ENCODE measurements around the gene HRH1. TPM values are rescaled to one million over a fixed set of nuclear protein-coding genes. Genes with fewer than 3 reads are reported as not detected.

HRH1 gene
- total and polyA plus RNA-seq, 2 experiments from 2014 or later, result not detected

DNA sequence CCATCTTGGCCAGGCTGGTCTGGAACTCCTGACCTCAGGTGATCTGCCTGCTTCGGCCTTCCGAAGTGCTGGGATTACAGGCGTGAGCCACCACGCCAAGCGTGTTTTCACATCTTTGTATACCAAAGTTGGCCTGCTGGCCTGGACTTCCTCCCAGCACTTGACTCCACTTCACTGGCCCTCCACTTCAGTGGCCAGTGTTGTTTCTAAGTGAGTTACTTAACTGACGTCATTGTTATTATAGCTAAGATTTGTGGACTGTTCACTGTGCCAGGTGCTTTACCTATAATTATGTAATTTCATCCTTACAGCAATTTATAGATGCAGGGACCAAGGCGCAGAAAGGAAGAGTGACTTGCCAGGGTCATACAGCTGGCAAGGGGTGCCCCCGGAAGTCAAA lies 52.0 kb downstream of the HRH1 start (continued):
- no peak for TF ChIP-seq NANOG (IDR thresholded peaks at IDR 0.05; ENCODE audit: borderline replicate concordance)
- TF ChIP-seq POLR2AphosphoS5 (IDR thresholded peaks at IDR 0.05; ENCODE audit: low read depth), result no peak
- no peak for TF ChIP-seq ETS1 (IDR thresholded peaks at IDR 0.05)
- no peak for TF ChIP-seq STAT1 (IDR thresholded peaks at IDR 0.05; ENCODE audit: unreplicated experiment)
- TF ChIP-seq JUNB (IDR thresholded peaks at IDR 0.05; ENCODE audit: unreplicated experiment), result no peak

- no peaks in the 10 kb centered on the region for H3K79me2 ChIP-seq (replicated peaks; ENCODE audit: insufficient read depth)
These were observed 52.7 kb downstream of the HRH1 start for GRCh38 chr3:11206953-11207352.

More at GRCh38 chr3:11206953-11207352, 52.7 kb downstream of the HRH1 start:
- Histone ChIP-seq H3K9me2 (ENCODE audit: insufficient read depth) (no peaks in the 10 kb centered on the region), H3F3A (replicated peaks; ENCODE audit: low read depth) (no peaks in the 10 kb centered on the region), H3K4me1 (ENCODE audit: insufficient read depth) (no peaks in the 10 kb centered on the region), H3K27ac (ENCODE audit: low read depth) (no peak overlapping the region), H2AFZ (no peak overlapping the region), H3K36me3 (ENCODE audit: insufficient read depth) (no peaks in the 10 kb centered on the region), H3K27me3 (ENCODE audit: insufficient read depth) (no peaks in the 10 kb centered on the region), H3K4me3 (no peak overlapping the region), H4K20me1 (replicated peaks; ENCODE audit: insufficient read depth) (no peaks in the 10 kb centered on the region), H3K4me2 (no peak overlapping the region)
- ATAC-seq (no peak), DNase-seq (ENCODE audit: low spot score) (no peak)
- H3K27me3 Mint-ChIP-seq (ENCODE audit: insufficient read depth, low read depth, poor library complexity), result peaks cover 10% of the 10 kb centered on the region
- no peak overlapping the region for H3K27ac Mint-ChIP-seq
- H3K9me3 Mint-ChIP-seq, result no peaks in the 10 kb centered on the region
- H3K4me3 Mint-ChIP-seq, result no peak overlapping the region
- no peak for TF ChIP-seq ZNF331 (CRISPR knock-in tag; IDR thresholded peaks at IDR 0.05; ENCODE audit: low read depth)
- TF ChIP-seq EZH2 (IDR thresholded peaks at IDR 0.05; ENCODE audit: low read depth, unreplicated experiment), result no peak
- TF ChIP-seq, protein P1, sequence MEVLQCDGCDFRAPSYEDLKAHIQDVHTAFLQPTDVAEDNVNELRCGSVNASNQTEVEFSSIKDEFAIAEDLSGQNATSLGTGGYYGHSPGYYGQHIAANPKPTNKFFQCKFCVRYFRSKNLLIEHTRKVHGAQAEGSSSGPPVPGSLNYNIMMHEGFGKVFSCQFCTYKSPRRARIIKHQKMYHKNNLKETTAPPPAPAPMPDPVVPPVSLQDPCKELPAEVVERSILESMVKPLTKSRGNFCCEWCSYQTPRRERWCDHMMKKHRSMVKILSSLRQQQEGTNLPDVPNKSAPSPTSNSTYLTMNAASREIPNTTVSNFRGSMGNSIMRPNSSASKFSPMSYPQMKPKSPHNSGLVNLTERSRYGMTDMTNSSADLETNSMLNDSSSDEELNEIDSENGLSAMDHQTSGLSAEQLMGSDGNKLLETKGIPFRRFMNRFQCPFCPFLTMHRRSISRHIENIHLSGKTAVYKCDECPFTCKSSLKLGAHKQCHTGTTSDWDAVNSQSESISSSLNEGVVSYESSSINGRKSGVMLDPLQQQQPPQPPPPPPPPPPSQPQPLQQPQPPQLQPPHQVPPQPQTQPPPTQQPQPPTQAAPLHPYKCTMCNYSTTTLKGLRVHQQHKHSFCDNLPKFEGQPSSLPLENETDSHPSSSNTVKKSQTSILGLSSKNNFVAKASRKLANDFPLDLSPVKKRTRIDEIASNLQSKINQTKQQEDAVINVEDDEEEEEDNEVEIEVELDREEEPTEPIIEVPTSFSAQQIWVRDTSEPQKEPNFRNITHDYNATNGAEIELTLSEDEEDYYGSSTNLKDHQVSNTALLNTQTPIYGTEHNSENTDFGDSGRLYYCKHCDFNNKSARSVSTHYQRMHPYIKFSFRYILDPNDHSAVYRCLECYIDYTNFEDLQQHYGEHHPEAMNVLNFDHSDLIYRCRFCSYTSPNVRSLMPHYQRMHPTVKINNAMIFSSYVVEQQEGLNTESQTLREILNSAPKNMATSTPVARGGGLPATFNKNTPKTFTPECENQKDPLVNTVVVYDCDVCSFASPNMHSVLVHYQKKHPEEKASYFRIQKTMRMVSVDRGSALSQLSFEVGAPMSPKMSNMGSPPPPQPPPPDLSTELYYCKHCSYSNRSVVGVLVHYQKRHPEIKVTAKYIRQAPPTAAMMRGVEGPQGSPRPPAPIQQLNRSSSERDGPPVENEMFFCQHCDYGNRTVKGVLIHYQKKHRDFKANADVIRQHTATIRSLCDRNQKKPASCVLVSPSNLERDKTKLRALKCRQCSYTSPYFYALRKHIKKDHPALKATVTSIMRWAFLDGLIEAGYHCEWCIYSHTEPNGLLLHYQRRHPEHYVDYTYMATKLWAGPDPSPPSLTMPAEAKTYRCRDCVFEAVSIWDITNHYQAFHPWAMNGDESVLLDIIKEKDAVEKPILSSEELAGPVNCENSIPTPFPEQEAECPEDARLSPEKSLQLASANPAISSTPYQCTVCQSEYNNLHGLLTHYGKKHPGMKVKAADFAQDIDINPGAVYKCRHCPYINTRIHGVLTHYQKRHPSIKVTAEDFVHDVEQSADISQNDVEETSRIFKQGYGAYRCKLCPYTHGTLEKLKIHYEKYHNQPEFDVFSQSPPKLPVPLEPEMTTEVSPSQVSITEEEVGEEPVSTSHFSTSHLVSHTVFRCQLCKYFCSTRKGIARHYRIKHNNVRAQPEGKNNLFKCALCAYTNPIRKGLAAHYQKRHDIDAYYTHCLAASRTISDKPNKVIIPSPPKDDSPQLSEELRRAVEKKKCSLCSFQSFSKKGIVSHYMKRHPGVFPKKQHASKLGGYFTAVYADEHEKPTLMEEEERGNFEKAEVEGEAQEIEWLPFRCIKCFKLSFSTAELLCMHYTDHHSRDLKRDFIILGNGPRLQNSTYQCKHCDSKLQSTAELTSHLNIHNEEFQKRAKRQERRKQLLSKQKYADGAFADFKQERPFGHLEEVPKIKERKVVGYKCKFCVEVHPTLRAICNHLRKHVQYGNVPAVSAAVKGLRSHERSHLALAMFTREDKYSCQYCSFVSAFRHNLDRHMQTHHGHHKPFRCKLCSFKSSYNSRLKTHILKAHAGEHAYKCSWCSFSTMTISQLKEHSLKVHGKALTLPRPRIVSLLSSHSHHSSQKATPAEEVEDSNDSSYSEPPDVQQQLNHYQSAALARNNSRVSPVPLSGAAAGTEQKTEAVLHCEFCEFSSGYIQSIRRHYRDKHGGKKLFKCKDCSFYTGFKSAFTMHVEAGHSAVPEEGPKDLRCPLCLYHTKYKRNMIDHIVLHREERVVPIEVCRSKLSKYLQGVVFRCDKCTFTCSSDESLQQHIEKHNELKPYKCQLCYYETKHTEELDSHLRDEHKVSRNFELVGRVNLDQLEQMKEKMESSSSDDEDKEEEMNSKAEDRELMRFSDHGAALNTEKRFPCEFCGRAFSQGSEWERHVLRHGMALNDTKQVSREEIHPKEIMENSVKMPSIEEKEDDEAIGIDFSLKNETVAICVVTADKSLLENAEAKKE (CRISPR knock-in tag; IDR thresholded peaks at IDR 0.05), result no peak
- no peak for TF ChIP-seq ZNF114 (CRISPR knock-in tag; IDR thresholded peaks at IDR 0.05)
- no peak for TF ChIP-seq ETS1 (IDR thresholded peaks at IDR 0.05)
- TF ChIP-seq, protein P2, sequence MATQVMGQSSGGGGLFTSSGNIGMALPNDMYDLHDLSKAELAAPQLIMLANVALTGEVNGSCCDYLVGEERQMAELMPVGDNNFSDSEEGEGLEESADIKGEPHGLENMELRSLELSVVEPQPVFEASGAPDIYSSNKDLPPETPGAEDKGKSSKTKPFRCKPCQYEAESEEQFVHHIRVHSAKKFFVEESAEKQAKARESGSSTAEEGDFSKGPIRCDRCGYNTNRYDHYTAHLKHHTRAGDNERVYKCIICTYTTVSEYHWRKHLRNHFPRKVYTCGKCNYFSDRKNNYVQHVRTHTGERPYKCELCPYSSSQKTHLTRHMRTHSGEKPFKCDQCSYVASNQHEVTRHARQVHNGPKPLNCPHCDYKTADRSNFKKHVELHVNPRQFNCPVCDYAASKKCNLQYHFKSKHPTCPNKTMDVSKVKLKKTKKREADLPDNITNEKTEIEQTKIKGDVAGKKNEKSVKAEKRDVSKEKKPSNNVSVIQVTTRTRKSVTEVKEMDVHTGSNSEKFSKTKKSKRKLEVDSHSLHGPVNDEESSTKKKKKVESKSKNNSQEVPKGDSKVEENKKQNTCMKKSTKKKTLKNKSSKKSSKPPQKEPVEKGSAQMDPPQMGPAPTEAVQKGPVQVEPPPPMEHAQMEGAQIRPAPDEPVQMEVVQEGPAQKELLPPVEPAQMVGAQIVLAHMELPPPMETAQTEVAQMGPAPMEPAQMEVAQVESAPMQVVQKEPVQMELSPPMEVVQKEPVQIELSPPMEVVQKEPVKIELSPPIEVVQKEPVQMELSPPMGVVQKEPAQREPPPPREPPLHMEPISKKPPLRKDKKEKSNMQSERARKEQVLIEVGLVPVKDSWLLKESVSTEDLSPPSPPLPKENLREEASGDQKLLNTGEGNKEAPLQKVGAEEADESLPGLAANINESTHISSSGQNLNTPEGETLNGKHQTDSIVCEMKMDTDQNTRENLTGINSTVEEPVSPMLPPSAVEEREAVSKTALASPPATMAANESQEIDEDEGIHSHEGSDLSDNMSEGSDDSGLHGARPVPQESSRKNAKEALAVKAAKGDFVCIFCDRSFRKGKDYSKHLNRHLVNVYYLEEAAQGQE (IDR thresholded peaks at IDR 0.05; ENCODE audit: unreplicated experiment), result no peak
- no peak for TF ChIP-seq POLR2AphosphoS5 (IDR thresholded peaks at IDR 0.05; ENCODE audit: low read depth)
- no peaks in the 10 kb centered on the region for H3K36me3 Mint-ChIP-seq (ENCODE audit: low read depth)
- peaks cover 8% of the 10 kb centered on the region for H3K4me1 Mint-ChIP-seq
